GM21737 (cell line): Measurements from ENCODE around the gene DNAJB5.
"Not testable (repeated sequence)": the region's sequence is repeated elsewhere in the genome, so short reads cannot be mapped to it uniquely, and the experiment has no call there.

Experiments used
- ATAC-seq: cut with Tn5 transposase; IDR thresholded peaks from one replicate; pipeline ENCODE4 v1.9.1; 2021; ENCODE audit warnings: mild to moderate bottlenecking, moderate library complexity; ENCODE audit not compliant: unreplicated experiment

DNAJB5 gene

DNA sequence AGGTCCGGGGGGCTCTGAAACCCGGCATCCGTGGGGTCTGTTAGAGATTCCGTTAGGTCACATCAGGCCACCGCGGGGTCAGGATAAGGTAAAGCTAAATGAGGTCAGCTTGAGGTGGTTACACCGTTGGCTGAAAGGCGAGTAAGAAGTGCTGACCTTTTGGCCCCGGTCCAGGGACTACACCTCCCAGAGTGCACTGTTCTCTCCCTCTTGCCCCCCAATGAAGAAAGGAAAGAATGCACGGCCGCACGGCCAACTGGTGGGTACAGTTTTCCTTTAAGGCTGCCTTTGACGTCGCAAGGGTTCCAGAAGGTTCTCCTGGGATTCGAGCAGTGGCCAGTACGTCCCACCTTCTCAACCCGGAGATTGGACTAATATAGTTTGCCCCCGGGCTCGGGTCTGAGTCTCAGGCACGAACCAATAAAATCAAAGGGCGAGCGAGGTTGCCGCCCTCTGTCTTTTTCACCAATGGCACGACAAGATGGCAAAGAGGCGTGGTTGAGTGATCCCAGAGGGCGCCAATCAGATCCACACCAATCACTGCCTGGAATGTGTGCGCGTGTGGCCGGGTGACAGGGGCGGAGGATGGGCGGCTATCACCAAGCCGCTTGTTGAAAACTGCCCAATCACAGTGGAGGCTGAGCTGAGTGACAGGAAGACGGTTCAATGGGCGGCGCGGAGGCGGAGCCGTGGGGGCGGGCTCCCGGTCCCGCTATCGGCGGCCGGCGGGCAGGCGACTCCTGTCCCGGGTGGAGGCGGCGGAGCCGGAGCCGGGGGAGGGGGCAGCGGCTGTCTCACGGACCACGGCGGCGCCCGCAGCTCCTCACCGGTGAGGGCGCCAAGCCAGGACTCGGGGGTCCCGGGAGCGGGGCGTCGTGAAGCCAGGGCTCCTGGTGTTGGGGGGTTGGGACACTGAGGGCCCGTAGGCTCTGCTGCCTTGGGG is at the start of gene DNAJB5:
Gene DNAJB5 (plus strand): TSS at position 743 of the 943 bp plus-strand sequence. CDS start 886 bp downstream, outside the sequence.
- ATAC-seq = peak; percentile 90

- ATAC-seq = not testable (repeated sequence)
These were observed 49.6 kb upstream of the DNAJB5 start for GRCh38 chr9:34939989-34940388.

GRCh38 chr9:34948451-34948850 is 41.1 kb upstream of the DNAJB5 start:
- no peak for ATAC-seq

- no peak for ATAC-seq
These were observed 35.3 kb upstream of the DNAJB5 start for GRCh38 chr9:34954225-34954624.

DNA sequence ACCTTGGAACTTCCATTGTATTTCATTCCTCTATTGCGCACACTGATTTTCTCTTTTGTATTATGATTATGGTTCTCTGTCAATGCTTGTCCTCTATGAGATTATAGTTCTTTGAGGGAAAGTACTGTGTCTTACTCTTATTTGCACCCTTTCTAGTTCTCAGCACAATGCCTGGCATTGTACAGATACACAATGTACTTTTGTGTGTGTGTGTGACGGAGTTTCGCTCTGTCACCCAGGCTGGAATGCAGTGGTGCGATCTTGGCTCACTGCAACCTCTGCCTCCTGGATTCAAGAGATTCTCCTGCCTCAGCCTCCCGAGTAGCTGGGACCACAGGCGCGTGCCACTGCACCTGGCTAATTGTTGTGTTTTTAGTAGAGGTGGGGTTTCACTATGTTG is 33.5 kb upstream of the DNAJB5 start:
- ATAC-seq = not testable (repeated sequence)

GRCh38 chr9:34956648-34957047 is 32.9 kb upstream of the DNAJB5 start:
- no peak for ATAC-seq

DNA sequence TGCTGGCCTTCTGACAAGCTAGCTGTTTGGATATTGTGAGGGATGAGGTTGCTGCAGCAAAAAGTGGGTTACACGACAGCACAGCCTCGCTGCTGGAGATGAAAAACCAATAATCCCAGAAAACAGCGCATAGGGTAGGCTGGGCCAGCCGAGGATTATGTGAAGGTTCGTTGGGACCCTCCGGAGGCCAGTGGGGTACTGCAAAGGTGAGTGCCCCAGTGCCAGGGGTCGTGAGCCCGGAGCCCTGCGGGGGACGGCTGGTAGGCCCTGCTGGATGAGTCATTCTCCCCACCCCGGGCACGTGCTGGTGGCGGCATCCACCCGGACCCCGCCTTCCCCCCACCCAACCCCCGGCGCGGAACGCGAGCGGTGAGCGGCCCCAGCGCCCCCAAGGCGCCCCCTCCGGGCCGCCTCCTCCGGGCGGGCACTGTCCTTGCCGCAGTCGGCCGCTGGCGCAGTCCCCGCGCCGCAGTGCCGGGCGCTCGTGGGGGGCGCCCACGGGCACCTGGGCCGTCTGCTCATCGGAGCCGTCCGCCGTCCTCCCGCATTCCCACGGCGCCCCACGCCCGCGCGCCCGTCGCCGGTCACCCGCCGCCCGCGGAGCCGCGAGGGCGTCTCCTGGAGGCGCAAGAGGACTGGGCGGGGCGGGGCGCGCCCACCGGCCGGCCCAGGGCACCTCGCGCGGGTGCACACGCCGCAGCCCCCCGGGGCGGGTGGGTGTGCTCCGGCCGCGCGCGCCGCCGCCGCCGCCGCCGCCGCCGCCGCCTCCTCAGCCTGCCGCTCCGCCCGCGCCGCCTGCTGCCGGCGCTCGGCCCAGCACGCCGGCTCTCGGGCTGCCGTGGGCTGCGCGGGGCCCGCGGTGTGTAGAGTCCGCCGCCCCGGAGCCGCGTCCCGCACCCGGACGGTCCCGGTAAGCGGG is 31.8 kb upstream of the DNAJB5 start, which contains the start of gene PHF24:
Gene PHF24 (plus strand): TSS at position 794 of the 919 bp plus-strand sequence. CDS start 13,014 bp downstream, outside the sequence.
- no peak for ATAC-seq

- no peak for ATAC-seq
These were observed 31.0 kb upstream of the DNAJB5 start for GRCh38 chr9:34958411-34958982.

DNA sequence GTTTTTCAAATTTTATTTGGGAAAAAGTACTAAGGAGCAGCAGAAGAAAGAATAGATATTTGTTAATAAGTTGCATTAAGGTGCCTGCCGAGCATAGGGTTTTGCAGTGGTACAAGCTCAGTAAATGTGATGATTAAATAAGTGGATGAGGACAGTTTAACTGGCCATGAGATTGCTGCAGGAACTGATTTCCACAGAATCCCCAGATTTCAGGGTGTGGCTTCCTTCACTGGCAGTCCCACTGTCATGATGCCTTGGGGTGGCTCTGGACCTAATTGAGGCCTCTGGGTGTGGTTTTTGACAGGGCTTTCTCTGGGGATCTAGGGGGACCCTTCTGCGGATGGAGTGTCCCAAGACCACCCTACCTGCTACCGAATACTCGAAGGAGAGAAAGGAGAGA is 30.1 kb upstream of the DNAJB5 start:
- no peak for ATAC-seq

- ATAC-seq = no peak
These were observed 27.7 kb upstream of the DNAJB5 start for GRCh38 chr9:34961574-34962490.

- no peak for ATAC-seq
These were observed 27.0 kb upstream of the DNAJB5 start for GRCh38 chr9:34962546-34962945.

DNA sequence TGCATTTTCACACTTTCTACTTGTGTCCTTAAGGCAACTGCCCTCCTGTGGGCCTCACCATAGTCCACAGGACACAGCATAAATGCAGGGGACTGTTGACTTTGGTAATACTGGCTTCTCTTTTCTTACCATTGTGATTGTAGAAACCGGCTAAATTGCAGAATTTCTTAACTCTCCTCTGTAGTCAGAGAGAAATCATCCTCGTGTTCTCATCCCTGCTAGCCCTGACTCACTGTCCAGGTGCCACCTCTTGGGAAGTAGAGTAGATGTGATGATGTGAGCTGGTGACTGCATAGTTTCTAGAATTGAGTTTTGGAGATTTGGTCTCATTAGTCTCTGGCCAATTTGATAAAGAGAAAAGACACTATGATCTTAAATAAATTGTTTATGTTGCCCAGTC is 26.0 kb upstream of the DNAJB5 start:
- no peak for ATAC-seq

DNA sequence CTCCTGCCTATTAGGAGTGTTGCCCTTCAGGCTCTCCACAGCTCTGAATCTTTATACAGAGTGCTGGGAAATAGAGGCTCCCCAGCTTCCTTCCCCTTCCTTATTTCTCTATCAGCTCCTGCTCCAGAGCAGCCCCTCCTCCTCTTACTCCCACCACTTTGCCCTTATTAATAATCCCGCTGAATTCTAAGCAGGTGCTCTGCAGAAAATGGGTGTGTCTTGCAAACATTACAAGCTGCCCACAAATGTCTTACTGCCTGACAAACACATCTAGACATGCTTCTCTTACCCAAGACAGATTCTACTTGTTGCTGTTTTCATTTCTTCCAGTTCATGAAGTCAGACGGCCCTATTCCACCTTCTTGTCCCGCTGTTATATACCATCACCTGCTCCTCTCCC is 25.1 kb upstream of the DNAJB5 start:
- ATAC-seq = no peak

GRCh38 chr9:34971146-34971811 is 18.3 kb upstream of the DNAJB5 start:
- no peak for ATAC-seq

- ATAC-seq = no peak
These were observed 14.9 kb upstream of the DNAJB5 start for GRCh38 chr9:34974664-34975063.

DNA sequence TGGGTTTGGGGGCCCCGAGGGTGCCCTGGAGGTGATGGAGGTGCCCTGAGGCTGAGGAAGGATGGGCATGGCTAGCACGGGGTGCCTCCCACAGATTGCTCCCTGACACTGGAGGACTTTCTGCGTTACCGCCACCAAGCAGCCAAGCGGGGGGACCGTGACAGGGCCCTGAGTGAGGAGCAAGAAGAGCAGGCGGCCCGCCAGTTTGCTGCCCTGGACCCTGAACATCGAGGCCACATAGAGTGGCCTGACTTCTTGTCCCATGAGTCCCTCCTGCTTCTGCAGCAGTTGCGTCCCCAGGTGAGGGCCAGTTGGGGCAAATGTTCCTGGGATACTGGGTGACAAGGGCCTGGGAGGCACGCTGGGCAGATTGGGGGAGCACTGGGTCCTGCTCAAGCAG is 13.1 kb upstream of the DNAJB5 start:
- ATAC-seq = no peak

GRCh38 chr9:34976992-34977391 is 12.6 kb upstream of the DNAJB5 start:
- ATAC-seq = no peak

GRCh38 chr9:34980181-34980761 is 9.3 kb upstream of the DNAJB5 start:
- ATAC-seq = no peak

DNA sequence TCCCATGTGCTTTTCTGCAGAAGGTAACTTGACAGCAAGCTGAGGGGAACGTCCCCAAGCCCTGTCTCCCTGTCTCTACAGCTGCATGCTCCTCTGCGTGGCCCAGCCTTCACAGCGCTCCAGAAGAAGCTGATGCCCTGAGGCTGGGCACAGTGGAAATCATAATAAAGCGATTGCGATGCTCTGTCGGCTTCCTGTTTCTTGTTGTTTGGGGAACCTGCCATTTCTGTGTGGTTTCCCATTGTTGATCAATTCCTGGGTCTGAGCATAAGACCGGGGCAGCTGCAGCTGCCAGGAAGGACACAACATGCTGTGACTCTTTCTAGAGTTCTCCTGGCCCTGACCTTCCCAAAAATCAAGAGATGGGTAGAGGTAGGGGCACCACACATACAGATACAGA is 7.2 kb upstream of the DNAJB5 start:
- no peak for ATAC-seq
